HG02610 (cell line): ENCODE results near the gene EFHD2.
A peak's percentile ranks its signal among the peaks of the same experiment; 100 is the strongest.
"Not testable (repeated sequence)": the region's sequence is repeated elsewhere in the genome, so short reads cannot be mapped to it uniquely, and the experiment has no call there.

ENCODE experiments used
- ATAC-seq: cut with Tn5 transposase; IDR thresholded peaks from one replicate; pipeline ENCODE4 v1.9.1; 2021; ENCODE audit warnings: mild to moderate bottlenecking, moderate library complexity; ENCODE audit not compliant: unreplicated experiment

The EFHD2 gene

DNA sequence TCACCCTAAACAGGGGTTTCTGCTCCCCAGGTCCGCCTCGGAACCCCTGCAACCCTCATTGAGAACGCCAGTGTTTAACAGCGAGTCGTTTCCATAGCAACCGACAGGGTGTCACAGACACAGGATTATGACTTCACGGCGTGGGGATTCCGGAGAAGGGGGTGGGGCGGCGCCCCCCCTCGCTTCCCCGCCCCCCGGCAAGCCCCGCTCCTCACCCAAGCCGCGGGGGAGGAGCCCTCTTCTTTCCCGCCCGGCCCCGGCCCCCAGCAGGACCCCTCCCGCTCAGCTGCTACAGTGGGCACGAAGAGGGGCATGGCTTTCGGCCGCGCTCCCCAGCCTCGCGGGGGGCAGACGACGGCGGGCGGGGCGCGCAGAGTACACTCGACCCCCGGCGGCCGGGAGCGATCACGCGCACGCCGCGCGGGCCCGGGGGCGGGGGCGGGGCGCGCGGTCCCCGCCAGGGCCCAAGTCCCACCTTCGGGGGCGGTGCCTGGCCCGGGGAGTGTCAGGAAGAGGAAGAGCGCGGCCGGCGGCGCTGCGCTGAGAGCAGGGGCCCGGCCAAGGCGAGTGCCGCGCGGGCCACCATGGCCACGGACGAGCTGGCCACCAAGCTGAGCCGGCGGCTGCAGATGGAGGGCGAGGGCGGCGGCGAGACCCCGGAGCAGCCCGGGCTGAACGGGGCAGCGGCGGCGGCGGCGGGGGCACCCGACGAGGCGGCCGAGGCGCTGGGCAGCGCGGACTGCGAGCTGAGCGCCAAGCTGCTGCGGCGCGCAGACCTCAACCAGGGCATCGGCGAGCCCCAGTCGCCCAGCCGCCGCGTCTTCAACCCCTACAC, at the start of gene EFHD2:
Gene EFHD2, plus strand, starts transcription at position 501 of the 835 bp plus-strand sequence. Its CDS starts 84 bp downstream, at position 585.
- ATAC-seq = peak; percentile 71

- ATAC-seq = no peak
Measured at GRCh38 chr1:15360700-15361099, 49.0 kb upstream of the EFHD2 start.

GRCh38 chr1:15362096-15362736, 47.5 kb upstream of the EFHD2 start:
- ATAC-seq = no peak

DNA sequence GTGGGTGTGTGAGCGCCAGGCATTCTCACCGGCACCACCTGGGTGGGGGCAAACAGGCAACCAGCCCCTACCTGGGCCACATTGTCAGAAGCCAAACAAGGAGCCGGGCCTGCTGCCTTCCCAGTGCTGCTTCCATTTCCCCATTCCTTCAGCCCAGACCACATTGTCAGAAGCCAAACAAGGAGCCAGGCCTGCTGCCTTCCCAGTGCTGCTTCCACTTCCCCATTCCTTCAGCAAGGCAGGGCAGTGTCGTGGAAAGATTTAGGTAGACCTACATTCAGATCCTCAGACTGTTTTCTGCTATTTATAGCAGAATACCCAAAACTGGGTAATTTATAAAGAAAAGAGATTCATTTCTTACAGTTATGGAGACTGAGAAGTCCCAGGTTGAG, 47.0 kb upstream of the EFHD2 start:
- no peak for ATAC-seq

- ATAC-seq = no peak
Measured at GRCh38 chr1:15364740-15365139, 44.9 kb upstream of the EFHD2 start.

DNA sequence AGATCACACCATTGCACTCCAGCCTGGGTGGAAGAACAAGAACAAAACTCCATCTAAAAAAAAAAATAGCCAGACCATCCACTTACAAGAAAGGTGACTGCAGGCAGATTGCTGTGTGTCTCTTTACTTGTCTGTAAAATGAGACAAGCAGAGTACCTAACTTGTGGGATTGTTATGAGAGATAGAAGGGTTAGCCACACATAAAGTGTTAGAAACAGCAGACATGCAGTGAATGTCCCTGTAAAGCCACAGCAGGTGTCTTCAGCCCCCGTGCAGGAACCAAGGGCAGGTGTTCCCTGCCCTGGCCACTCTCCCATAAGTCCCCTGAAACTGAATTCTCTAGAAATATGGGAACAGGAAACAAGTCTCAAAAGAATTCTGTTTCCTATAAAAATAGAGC, 40.8 kb upstream of the EFHD2 start:
- no peak for ATAC-seq

- ATAC-seq = no peak
Measured at GRCh38 chr1:15370268-15370667, 39.4 kb upstream of the EFHD2 start.

- no peak for ATAC-seq
Measured at GRCh38 chr1:15370781-15371520, 38.7 kb upstream of the EFHD2 start.

DNA sequence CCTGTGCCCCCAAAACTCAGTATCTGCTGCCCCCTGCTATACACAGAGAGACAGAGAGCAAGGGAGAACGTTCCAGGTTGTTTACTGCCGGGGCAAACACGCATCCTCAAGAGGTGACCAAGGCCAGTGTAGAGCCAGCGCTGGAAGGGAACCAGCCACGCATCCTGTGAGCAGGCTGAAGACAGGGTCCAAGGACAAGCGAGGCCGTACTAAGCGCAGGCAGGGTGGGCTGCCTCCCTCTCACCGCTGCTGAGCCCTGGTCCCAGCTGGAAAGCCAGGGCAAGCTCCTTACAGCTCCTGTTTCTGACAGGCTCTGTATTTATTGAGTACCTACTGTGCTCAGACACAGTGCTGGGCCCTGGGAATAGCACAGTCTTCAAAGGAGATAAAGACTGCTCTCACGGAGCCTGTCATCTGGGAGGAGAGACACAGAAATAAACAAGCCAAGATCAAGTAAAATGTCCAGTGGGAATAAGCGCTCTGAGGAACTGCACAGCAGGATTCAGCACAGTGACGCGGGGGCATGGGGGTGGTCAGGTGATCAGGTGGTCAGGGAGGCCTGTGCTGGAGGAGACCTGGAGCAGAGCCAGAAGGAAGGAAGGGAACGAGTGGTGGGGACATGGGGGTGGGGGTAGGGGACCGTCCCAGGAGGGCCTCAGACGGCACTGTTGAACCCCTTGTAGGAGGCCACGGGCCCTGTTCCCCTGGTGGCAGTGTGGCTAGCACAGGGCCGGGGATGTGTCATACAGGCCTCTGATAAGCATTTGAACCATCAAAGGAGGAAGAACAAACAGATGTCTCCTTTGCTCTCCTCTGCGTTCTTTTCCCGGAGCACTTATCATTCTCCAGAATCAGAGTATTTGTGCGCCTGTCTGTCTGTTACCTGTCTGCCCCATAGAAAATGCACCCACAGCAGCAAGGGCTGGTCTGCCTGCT, 37.8 kb upstream of the EFHD2 start:
- no peak for ATAC-seq

DNA sequence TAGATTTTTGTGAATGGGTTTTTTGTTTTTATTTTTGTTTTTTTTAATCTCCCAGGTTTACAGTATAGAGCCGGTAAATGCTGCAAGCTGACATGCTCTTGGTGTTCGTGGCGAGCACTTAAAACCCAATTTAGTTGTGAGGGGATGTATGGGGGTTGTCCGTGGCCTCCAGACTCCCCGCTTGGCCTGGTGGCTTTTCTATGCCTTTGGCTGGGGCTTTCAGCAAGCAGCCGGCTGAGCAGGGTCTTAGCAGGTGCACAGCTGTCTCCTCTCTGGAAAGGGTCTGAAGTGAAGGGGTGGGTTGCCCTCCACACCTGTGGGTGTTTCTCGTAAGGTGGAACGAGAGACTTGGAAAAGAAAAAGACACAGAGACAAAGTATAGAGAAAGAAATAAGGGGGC, 31.0 kb upstream of the EFHD2 start:
- ATAC-seq = no peak

DNA sequence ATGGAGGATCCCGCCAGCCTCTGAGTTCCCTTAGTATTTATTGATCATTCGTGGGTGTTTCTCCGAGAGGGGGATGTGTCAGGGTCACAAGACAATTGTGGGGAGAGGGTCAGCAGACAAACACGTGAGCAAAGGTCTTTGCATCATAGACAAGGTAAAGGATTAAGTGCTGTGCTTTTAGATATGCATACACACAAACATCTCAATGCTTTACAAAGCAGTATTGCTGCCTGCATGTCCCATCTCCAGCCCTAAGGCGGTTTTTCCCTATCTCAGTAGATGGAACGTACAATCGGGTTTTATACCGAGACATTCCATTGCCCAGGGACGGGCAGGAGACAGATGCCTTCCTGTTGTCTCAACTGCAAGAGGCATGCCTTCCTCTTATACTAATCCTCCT, 30.5 kb upstream of the EFHD2 start:
- ATAC-seq = not testable (repeated sequence)

DNA sequence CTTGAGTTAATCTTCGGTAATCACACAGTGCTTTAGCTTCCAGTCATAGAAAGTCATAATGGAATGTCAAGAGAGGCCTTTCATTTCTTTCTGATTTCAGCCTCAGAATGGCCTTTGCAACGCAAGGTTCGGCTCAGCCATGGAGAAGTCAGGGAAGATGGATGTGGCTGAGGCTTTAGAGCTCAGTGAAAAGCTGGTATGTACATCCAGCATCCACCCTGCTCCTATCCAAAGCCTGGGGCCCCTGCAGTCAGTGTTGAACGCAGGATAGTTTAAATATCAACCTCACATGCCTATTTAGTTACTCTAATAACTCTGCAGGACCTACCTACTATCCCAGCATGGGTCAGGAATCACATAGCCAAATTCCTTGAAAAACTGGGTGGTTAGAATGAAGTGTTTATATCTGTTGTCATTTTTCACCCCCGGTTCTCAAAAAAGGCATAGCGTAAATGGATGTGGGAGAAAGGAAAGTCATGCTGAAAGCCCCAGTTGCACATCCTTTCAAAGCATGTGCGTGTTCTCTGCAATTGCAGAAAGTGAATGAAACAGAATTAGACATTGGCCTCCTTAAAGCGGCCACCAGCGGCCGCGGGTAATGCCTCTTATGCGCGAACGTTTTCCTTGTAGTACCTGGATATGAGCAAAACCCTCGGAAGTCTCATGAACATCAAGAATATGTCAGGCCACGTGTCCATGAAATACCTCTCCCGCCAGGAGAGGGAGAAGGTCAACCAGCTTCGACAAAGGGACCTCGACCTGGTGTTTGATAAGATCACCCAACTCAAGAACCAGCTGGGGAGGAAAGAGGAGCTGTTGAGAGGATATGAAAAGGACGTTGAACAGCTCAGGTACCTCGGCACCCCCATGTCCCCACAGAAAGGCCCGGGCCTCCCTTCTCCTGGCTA, 28.8 kb upstream of the EFHD2 start:
- ATAC-seq = no peak

GRCh38 chr1:15381805-15382204, 27.9 kb upstream of the EFHD2 start:
- no peak for ATAC-seq

DNA sequence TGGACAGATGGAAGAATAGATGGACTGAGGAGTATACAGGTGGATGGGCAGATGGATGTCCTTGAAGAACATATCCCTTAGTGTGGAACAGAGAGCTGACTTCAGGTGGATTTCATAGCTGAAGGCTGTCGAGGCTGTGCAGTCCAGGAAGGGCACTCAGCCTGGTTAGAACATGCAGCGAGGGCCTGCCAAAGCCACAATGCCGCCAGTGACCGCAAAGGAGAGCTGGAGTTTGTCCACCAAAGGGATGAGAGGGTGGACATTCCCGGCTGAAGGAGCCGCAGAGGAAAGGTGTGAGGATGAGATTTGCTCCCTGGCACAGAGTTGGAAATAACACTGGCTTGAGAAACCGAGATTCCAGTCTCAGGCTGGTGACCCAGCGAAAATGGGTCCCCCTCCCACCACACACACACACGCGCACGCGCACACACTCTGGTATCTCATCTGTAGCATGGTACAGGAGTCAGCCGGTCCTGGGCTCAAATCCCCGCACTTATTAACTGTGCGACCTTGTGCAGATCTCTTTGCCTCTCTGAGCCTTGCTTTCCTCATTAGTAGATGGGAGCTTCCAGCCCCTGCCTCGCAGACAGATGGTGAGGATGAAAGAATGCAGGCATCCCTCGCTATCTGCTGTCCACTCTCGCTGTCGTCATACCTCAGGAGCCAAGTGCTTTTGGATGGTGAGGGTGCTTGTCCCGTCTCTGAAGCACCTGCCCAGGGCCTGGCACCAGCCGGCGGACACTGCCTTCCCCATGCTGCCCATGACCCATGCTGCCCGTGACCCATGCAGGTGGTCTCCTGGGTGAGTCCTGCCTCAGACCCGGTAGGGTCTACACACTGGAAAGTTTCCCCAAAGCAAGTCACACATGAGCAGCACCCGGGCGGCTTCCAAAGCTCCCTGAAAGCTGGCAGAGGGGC, 26.8 kb upstream of the EFHD2 start:
- no peak for ATAC-seq

GRCh38 chr1:15383810-15384209, 25.9 kb upstream of the EFHD2 start:
- ATAC-seq = no peak

- peak; percentile 72 for ATAC-seq
Measured at GRCh38 chr1:15384301-15384901, 25.3 kb upstream of the EFHD2 start.

GRCh38 chr1:15385420-15385819, 24.3 kb upstream of the EFHD2 start:
- no peak for ATAC-seq

GRCh38 chr1:15386164-15386749, 23.4 kb upstream of the EFHD2 start:
- no peak for ATAC-seq
